IPS-15b (cell line): Measurements from ENCODE around the gene SLC38A10.
A peak's percentile ranks its signal among the peaks of the same experiment; 100 is the strongest.
"Not testable (repeated sequence)": the region's sequence is repeated elsewhere in the genome, so short reads cannot be mapped to it uniquely, and the experiment has no call there.

ENCODE experiments used
- H3K27me3 ChIP-seq: one replicate; pipeline ENCODE4 v1.6.1; 2013; ENCODE audit warnings: low read length; ENCODE audit not compliant: control insufficient read depth, insufficient read depth
- H3K36me3 ChIP-seq: one replicate; pipeline ENCODE4 v1.6.1; 2013; ENCODE audit warnings: low read length; ENCODE audit not compliant: control insufficient read depth, insufficient read depth
- H3K4me1 ChIP-seq: one replicate; pipeline ENCODE4 v1.6.1; 2013; ENCODE audit warnings: mild to moderate bottlenecking, low read length; ENCODE audit not compliant: control insufficient read depth, insufficient read depth
- H3K4me3 ChIP-seq: one replicate; pipeline ENCODE4 v1.5.1; 2013; ENCODE audit warnings: low read depth, low read length
- H3K9ac ChIP-seq: one replicate; pipeline ENCODE4 v1.6.1; 2013; ENCODE audit warnings: low read depth, mild to moderate bottlenecking, low read length
- H3K9me3 ChIP-seq: one replicate; pipeline ENCODE4 v1.6.1; 2013; ENCODE audit warnings: mild to moderate bottlenecking, low read length; ENCODE audit not compliant: control insufficient read depth, insufficient read depth

SLC38A10 gene

DNA sequence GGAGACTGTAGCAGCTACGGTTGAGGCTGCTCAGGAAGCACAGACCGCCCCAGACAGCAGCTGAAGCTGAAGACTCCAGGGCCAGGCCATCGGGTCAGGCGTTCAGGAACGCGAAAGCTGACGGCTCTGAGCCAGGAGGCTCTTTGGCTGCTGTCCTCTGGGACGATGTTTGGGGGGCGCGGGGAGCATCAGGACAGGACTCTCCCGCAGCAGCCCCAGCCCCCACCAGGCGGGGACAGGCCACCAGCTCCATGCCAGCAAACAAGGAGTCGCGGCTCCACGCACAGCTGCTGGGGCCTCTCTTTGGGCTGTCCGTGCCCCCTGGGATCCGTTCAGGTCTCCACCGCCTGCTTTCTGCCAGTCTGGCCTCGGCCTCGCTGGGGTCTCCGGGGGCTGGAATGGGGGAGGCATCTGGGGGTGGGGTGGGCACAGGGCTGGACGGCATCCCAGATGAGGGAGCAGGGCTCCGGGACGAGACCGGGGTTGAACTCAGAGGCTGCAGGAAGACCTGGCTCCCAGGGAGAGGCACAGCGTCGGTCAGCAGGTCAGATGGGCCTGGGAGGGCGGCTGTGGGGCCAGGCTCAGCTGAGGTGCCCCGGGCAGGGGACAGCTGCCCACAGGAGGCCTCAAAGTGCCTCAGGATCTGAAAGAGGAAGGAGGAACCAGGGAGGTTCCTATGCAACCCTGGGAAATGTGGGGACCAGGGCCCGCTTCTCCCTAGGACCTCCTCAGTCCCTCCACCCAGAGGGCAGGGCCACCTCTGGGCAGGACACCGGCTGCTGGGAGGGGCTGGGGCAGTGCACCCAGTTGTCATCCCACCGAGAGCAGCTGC, 66.1 kb downstream of the SLC38A10 start:
- H3K36me3 ChIP-seq, result peaks cover 21% of the 10 kb centered on the region

DNA sequence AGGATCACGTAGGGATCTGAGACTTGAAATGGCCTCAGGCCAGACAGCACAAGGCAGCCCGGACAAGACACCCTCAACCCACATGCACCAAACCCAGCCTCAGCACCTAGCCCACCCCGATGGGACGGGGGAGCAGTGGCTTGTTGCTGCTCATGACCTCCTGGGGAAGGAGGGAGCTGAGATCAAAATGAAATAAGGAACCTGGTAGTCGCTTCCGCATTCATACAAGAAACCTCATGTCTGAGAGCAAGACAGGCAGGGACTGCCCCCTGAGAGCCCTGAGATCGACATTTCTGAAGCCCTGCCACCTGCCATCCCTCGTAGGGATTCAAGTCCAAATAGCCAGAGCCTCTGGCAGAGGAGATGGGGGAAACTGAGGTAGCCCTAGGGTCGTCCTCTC, 66.7 kb downstream of the SLC38A10 start:
- H3K4me3 ChIP-seq, result no peak overlapping the region
- peaks cover 18% of the 10 kb centered on the region for H3K36me3 ChIP-seq
- no peaks in the 10 kb centered on the region for H3K9me3 ChIP-seq
- H3K27me3 ChIP-seq, result peaks cover 6% of the 10 kb centered on the region
- peaks cover 2% of the 10 kb centered on the region for H3K4me1 ChIP-seq
- no peak overlapping the region for H3K9ac ChIP-seq

More for the DNA sequence above, 66.1 kb downstream of the SLC38A10 start:
- Histone ChIP-seq H3K4me3 (no peak overlapping the region), H3K9ac (no peak overlapping the region), H3K9me3 (no peaks in the 10 kb centered on the region), H3K4me1 (no peaks in the 10 kb centered on the region), H3K27me3 (peaks cover 2% of the 10 kb centered on the region)

DNA sequence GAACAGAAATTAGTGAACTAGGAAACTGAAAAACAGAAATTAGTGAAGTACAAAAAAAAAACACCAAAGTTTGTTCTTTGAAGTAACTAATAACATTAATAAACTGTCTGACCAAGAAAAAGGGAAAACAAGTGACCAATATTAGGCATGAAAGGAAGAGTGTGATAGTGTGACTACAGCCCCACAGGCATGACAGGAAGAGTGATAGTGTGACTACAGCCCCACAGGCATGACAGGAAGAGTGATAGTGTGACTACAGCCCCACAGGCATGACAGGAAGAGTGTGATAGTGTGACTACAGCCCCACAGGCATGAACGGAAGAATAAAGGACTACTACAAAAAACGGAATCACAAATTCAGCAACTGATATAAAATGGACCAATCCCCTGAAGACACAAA, 67.5 kb downstream of the SLC38A10 start:
- H3K36me3 ChIP-seq, result peaks cover 16% of the 10 kb centered on the region
- not testable (repeated sequence) for H3K27me3 ChIP-seq, H3K9ac ChIP-seq, H3K9me3 ChIP-seq, H3K4me3 ChIP-seq, H3K4me1 ChIP-seq

DNA sequence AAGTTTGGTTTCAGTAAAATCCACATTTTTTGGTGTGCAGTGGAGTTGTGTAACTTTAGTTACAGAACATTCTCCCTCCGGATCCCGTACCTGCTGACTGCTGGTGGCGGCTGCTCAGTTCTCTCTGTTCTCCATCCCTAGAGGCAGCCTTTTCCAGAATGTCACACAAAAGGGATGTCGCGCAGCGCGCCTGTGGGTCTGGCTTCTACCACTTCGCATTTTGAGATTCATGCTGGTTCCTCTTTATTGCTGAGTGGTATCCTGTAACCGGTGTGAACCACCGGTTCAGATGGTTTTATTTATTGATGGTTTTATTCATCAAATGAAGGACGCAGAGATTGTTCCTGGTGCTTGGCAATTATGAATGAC, 71.4 kb downstream of the SLC38A10 start:
- peaks cover 6% of the 10 kb centered on the region for H3K4me1 ChIP-seq
- peak overlapping the region; percentile 56 for H3K4me3 ChIP-seq
- H3K9me3 ChIP-seq, result no peaks in the 10 kb centered on the region
- peaks cover 8% of the 10 kb centered on the region for H3K36me3 ChIP-seq
- H3K9ac ChIP-seq, result no peak overlapping the region
- peaks cover 6% of the 10 kb centered on the region for H3K27me3 ChIP-seq

DNA sequence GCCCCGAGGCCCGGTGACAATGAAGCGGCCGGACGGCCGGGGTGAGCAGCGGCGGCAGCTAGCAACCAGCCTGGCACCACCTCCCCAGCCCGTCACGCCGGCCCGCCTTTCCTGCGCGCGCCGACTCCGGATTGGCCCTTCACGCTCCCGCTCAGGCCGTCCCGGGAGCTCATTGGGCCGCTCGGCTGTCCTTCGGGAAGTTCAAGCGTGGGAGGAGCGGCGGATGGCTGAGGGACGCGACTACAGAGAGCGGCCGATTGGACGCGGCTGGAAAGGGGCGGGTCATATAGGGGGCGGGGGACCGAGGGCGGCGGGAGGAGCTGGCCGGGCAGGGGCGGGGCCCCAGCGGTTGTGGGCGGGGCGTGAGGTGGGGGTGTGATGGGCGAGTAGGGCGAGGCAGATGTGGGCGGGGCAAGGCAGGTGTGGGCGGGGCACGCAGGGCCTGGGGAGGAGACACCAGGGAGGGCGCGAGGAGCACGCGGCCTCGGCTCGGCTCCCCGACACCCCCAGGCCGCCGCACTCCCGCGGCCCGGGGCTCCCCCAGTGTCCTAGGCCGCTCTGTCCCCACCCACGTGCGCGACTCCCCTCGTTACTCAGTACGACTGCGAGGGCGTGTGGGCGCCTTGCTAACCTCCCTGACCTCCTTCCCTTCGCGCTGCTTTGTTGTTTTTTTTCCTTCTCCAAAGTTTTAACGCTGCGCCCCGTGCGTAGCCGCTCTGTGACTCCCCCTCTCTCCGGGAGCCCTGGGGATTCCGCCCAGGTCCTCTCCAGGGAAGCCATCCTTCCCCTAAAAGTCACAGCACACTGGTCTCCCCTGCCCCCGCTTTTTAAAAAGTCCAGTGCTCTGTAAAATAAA, 72.0 kb downstream of the SLC38A10 start, which contains the start of gene CEP131:
Gene CEP131 (minus strand): TSS at position 60 of the 856 bp plus-strand sequence. CDS start 2,909 bp downstream, outside the sequence.
- H3K9me3 ChIP-seq, result no peaks in the 10 kb centered on the region
- H3K4me1 ChIP-seq, result peaks cover 6% of the 10 kb centered on the region
- H3K27me3 ChIP-seq, result peaks cover 6% of the 10 kb centered on the region

DNA sequence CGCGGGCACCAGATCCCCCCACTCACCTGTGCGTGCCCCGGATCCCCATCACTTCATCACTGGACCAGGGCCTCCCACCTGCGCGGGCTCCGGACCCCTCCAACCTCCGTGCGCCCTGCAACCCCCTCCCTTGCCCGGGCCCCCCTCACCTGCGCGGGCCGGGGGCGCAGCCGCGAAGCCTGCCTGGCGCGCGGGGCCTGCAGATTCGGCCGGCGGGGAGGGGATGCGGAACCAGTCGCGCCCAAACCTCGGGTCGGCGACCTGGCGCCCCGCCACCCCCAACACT, 72.5 kb downstream of the SLC38A10 start:
- H3K9ac ChIP-seq, result no peak overlapping the region
- H3K27me3 ChIP-seq, result peaks cover 6% of the 10 kb centered on the region
- no peaks in the 10 kb centered on the region for H3K9me3 ChIP-seq

More for the DNA sequence above, 72.0 kb downstream of the SLC38A10 start, which contains the start of gene CEP131:
- Histone ChIP-seq H3K36me3 (peaks cover 8% of the 10 kb centered on the region), H3K9ac (no peak within 1 kb of the TSS), H3K4me3 (peak within 1 kb of the TSS; percentile 71)

DNA sequence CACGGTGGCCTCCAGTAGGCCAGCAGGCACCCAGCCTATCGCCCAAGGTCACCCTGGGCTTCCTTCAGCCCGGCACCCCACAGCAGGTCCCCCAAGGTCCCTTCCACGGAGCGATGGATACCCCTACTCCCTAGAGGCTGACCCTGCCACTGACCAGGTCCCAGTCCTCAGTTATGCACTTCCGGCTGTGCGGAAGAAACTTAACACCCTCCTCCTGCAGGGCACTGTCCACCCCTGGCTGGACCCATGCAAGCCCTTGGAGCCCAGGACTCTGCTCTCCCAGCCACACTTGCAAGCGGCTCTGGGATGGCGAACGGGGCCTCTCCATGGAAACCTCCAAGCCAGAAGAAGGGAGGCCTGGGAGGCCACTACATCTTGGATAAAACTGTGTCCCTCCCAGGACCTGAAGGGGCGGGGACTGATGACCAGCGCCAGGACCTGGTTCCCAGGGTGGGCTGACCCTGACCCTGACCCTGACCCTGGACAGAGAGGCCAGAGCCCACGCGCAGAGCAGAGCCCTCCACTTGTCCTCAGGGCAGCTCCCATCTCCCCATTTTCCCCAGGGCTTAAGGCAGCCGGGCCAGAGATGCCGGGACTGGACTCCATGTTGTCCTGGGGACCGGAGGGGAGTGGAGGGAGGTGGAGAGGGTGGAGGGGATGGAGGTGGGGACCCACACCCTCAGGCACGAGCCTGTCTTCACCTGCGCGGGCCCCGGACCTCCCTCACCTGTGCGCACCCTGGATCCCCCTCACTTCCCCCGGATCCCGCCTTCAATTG, 73.1 kb downstream of the SLC38A10 start:
- Histone ChIP-seq H3K27me3 (peaks cover 6% of the 10 kb centered on the region), H3K36me3 (peaks cover 8% of the 10 kb centered on the region), H3K4me3 (peak overlapping the region; percentile 71), H3K9me3 (no peaks in the 10 kb centered on the region), H3K9ac (no peak overlapping the region), H3K4me1 (peaks cover 6% of the 10 kb centered on the region)

More for the DNA sequence above, 72.5 kb downstream of the SLC38A10 start:
- Histone ChIP-seq H3K4me3 (peak overlapping the region; percentile 71), H3K36me3 (peaks cover 8% of the 10 kb centered on the region), H3K4me1 (peaks cover 6% of the 10 kb centered on the region)

DNA sequence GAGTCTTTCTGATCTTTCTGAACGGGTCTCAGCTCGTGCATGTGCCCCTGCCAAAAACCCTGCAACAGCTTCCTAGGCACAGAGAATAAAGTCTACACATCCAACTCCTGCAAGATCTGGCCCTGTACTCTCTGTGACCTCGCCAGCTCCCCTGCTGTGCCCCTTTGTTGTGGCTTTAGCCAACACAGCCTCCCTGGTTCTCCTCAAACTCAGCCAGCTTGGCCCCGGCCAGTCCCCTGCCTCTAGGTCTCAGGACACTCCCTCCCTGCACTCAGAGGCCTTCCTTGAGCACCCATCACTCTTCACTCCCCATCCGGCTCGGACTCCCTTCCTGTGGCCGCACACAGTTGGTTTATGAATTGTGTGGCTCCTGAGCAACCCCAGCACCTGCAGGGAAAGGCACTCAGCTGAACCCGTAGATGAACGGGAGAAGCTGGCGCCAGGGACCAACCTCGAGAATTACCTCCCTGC, 73.7 kb downstream of the SLC38A10 start:
- peak overlapping the region; percentile 71 for H3K4me3 ChIP-seq
- peaks cover 6% of the 10 kb centered on the region for H3K4me1 ChIP-seq
- H3K36me3 ChIP-seq, result peaks cover 10% of the 10 kb centered on the region
- H3K9me3 ChIP-seq, result no peaks in the 10 kb centered on the region
- H3K9ac ChIP-seq, result no peak overlapping the region
- H3K27me3 ChIP-seq, result peaks cover 6% of the 10 kb centered on the region

DNA sequence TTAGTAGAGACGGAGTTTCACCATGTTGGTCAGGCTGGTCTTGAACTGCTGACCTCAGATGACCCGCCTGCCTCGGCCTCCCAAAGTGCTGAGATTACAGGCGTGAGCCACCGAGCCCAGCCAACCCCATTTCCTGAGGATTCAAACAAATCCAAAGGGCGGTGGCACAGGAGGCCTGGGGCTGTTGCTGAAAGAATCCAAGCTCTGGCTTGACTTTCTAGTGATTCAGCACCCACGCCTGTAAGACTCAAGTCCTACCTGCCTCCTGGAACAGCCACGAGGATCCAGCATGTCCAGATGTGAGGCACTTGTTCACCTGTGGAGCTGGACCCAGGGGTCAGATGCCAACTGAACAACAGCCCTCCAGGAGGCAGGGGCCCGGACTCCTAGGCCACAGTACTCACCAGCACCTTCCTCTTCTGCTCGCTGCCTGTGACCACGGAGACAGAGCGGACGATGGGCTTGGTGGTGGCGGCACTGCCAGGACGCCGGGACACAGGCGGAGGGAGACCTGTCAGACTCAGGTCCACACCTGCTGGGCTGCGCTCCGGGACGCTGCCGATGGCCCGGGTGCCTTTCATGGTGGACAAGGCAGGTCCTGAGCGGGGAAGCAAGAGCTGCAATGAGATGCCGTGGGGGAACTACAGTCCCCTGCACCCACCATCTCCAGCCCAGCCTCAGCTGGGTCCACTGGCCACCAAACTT, 75.5 kb downstream of the SLC38A10 start:
- Histone ChIP-seq H3K36me3 (peaks cover 11% of the 10 kb centered on the region), H3K9ac (no peak overlapping the region), H3K4me3 (no peak overlapping the region), H3K27me3 (peaks cover 6% of the 10 kb centered on the region), H3K4me1 (peaks cover 6% of the 10 kb centered on the region), H3K9me3 (no peaks in the 10 kb centered on the region)

DNA sequence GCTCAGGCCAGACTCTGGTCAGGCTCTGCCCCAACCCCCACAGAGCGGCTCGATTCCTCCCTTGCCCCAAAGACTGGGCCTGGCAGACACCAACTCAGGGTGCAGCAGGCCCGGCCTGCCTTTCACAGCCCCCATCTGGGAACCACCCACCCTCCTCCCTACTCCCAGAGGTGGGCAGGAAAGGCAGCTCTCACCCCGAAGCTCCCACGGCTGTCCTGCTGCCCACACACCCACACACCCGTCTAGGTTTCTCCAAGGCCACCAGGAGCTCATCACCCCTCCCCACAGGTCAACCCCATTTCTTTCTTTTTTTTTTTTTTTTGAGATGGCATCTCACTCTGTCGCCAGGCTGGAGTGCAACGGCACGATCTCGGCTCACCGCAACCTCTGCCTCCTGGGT, 76.1 kb downstream of the SLC38A10 start:
- H3K4me1 ChIP-seq, result peaks cover 6% of the 10 kb centered on the region
- H3K27me3 ChIP-seq, result peaks cover 3% of the 10 kb centered on the region
- peaks cover 11% of the 10 kb centered on the region for H3K36me3 ChIP-seq
- no peak overlapping the region for H3K9ac ChIP-seq
- H3K4me3 ChIP-seq, result no peak overlapping the region
- H3K9me3 ChIP-seq, result no peaks in the 10 kb centered on the region

DNA sequence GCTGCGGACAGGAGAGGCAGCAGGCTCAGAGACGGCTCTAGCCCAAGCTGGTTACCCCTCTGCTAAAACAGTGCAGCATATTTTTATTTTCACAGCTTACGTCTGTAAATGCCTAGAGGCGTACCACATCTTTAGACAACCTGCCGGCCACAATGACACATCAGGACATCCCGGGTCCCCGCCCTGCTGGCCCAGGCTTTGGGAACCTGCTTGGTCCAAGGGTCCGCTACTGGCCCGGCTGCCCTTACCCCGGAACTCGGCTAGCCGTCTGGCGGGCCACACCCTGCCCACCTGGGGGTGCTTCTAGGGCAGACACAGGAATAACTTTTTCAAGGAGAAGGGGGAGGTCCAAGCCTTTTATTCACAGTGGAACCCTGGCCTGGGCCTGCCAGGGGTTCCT, 76.6 kb downstream of the SLC38A10 start:
- Histone ChIP-seq H3K36me3 (peaks cover 11% of the 10 kb centered on the region), H3K27me3 (no peaks in the 10 kb centered on the region), H3K4me1 (peaks cover 4% of the 10 kb centered on the region), H3K4me3 (no peak overlapping the region), H3K9ac (no peak overlapping the region), H3K9me3 (no peaks in the 10 kb centered on the region)
